CD14-positive monocyte (primary cell): Measurements from ENCODE around the gene TMEM42. TPM values are rescaled to one million over a fixed set of nuclear protein-coding genes. Genes with fewer than 3 reads are reported as not detected.

Experiments
- DNase-seq, 3 donors: peaks; one replicate each; pipeline ENCODE4 v3.0.0-alpha.2; 2011 to 2022
- H2AFZ ChIP-seq: 2 replicates; pipeline ENCODE4 v1.6.0; 2012; ENCODE audit warnings: mild to moderate bottlenecking, low read depth, low read length, inconsistent platforms; ENCODE audit not compliant: insufficient read depth, poor library complexity, severe bottlenecking
- H3K27ac ChIP-seq, 2 donors: 1 replicate in 1 of 2; 2 replicates in 1 of 2; pipeline ENCODE4 v1.5.1; 2012 to 2013; ENCODE audit warnings: low read length in 2 of 2, control low read depth in 1 of 2, inconsistent platforms in 1 of 2, low read depth in 1 of 2, mild to moderate bottlenecking in 1 of 2
- H3K27me3 ChIP-seq, 2 donors: one replicate each; pipeline versions ENCODE4 v1.6.0 to v1.6.1; 2011 to 2013; ENCODE audit warnings: low read length in 2 of 2; ENCODE audit not compliant: control insufficient read depth in 2 of 2, insufficient read depth in 2 of 2
- H3K36me3 ChIP-seq, 2 donors: replicated peaks in 1 of 2; 1 replicate in 1 of 2; 2 replicates in 1 of 2; pipeline versions ENCODE4 v1.5.1 to v1.6.1; 2012 to 2013; ENCODE audit warnings: low read length in 2 of 2, control low read depth in 1 of 2, inconsistent platforms in 1 of 2, mild to moderate bottlenecking in 1 of 2; ENCODE audit not compliant: insufficient read depth in 2 of 2, control insufficient read depth in 1 of 2
- H3K4me1 ChIP-seq, 2 donors: 1 replicate in 1 of 2; 2 replicates in 1 of 2; pipeline versions ENCODE4 v1.5.1 to v1.6.1; 2012 to 2013; ENCODE audit warnings: low read length in 2 of 2, control low read depth in 1 of 2, inconsistent platforms in 1 of 2, mild to moderate bottlenecking in 1 of 2, moderate library complexity in 1 of 2; ENCODE audit not compliant: insufficient read depth in 2 of 2, control insufficient read depth in 1 of 2
- H3K4me2 ChIP-seq: replicated peaks from 2 replicates; pipeline ENCODE3; 2012; ENCODE audit warnings: low read length, moderate library complexity, mild to moderate bottlenecking; ENCODE audit not compliant: poor library complexity, severe bottlenecking; ENCODE audit errors: extremely low read depth
- H3K4me3 ChIP-seq, 3 experiments: fragments of 200-600 bp in 1 of 3; sonication (generic) in 1 of 3; replicated peaks in 1 of 3; 1 replicate in 2 of 3; 2 replicates in 1 of 3; pipeline ENCODE4 v1.5.1; 2011 to 2013; ENCODE audit warnings: low read length in 3 of 3, mild to moderate bottlenecking in 3 of 3, control low read depth in 2 of 3, low read depth in 2 of 3, inconsistent platforms in 1 of 3, moderate library complexity in 1 of 3
- H3K79me2 ChIP-seq: 2 replicates; pipeline ENCODE4 v1.6.0; 2012; ENCODE audit warnings: mild to moderate bottlenecking, control low read depth, inconsistent platforms, low read length, moderate library complexity; ENCODE audit not compliant: insufficient read depth
- H3K9ac ChIP-seq: 2 replicates; pipeline ENCODE4 v1.6.0; 2017; ENCODE audit warnings: low read length, mild to moderate bottlenecking; ENCODE audit not compliant: insufficient read depth, poor library complexity, severe bottlenecking
- H3K9me3 ChIP-seq, 2 donors: replicated peaks in 1 of 2; 1 replicate in 1 of 2; 2 replicates in 1 of 2; pipeline versions ENCODE4 v1.5.1 to v1.6.1; 2012 to 2013; ENCODE audit warnings: low read length in 2 of 2, control low read depth in 1 of 2; ENCODE audit not compliant: control insufficient read depth in 1 of 2, insufficient read depth in 1 of 2
- H4K20me1 ChIP-seq: 2 replicates; pipeline ENCODE4 v1.6.0; 2012; ENCODE audit warnings: mild to moderate bottlenecking, low read length, control low read depth, moderate library complexity; ENCODE audit not compliant: insufficient read depth
- H3K27ac Mint-ChIP-seq, 7 donors: one replicate each; pipeline ENCODE4 v1.8.0; 2020; ENCODE audit warnings: mild to moderate bottlenecking in 7 of 7, mixed read lengths in 7 of 7, moderate library complexity in 6 of 7, inconsistent platforms in 2 of 7
- H3K27me3 Mint-ChIP-seq, 3 donors: one replicate each; pipeline ENCODE4 v1.8.0; 2021 to 2022; ENCODE audit warnings: low read depth in 3 of 3, mild to moderate bottlenecking in 3 of 3, mixed read lengths in 3 of 3, moderate library complexity in 3 of 3, inconsistent platforms in 1 of 3
- H3K36me3 Mint-ChIP-seq, 2 donors: one replicate each; pipeline ENCODE4 v1.8.0; 2020; ENCODE audit warnings: mixed read lengths in 2 of 2, inconsistent platforms in 1 of 2, mild to moderate bottlenecking in 1 of 2
- H3K4me1 Mint-ChIP-seq: one replicate; pipeline ENCODE4 v1.8.0; 2020; ENCODE audit warnings: mild to moderate bottlenecking, mixed read lengths
- H3K4me3 Mint-ChIP-seq, 2 donors: one replicate each; pipeline ENCODE4 v1.8.0; 2020; ENCODE audit warnings: mild to moderate bottlenecking in 2 of 2, mixed read lengths in 2 of 2, moderate library complexity in 1 of 2
- H3K9me3 Mint-ChIP-seq, 7 donors: one replicate each; pipeline ENCODE4 v1.8.0; 2020 to 2022; ENCODE audit warnings: mixed read lengths in 7 of 7, mild to moderate bottlenecking in 6 of 7, moderate library complexity in 6 of 7, inconsistent platforms in 2 of 7
- WGBS: methylation state at CpG from one replicate; pipeline ENCODE4 v1.1.5; 2013; ENCODE audit warnings: missing lambda C conversion rate; ENCODE audit not compliant: insufficient coverage; 5-methylcytosine and 5-hydroxymethylcytosine counted together
- intact Hi-C, 2 donors: fragments of 100-400 bp; cut with micrococcal nuclease; formaldehyde crosslinking; loops; one replicate each; pipeline versions ENCODE4 v1.15.0 to v1.15.1; 2023
- polyA plus RNA-seq, 3 donors: library from polyadenylated mRNA; depleted of rRNA in 1 of 3; unstranded in 2 of 3; stranded (reverse) in 1 of 3; fragments of 300-500 nt in 2 of 3; fragments of >200 nt in 1 of 3; fragmentation: Illumina TruSeq in 2 of 3; gene quantifications; 1 replicate in 2 of 3; 2 replicates in 1 of 3; pipeline ENCODE4 v1.2.3, GENCODE V29; 2012 to 2021
- TF ChIP-seq, protein P1 (sequence below): fragments of 200-600 bp; IDR thresholded peaks from one replicate; pipeline ENCODE4 v1.8.0; 2022; ENCODE audit warnings: antibody characterized with exemption, mild to moderate bottlenecking

The TMEM42 gene
- polyA plus RNA-seq, 3 donors: 16.2 to 31.2 (median 27.5) TPM

DNA sequence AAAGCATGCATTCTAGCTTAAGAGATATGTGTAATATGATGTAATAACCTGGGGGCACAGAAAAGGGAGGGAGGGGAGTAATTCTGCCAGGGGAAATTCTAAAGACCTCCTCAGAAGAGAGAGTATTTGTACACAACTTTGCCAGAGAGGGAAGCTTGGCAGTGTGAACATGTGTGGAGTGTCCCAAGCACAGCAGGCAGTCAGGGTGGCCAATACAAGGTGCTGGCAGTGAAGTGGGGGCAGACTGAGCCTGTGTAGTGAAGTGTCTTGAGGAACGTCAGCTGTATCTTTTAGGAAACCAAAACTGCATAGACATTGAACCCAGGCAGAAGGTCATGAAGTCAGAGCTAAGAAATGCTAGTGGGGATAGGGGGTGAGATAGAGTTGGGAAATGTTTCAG, 29.7 kb upstream of the TMEM42 start:
- peaks cover 11 to 21% (median 18%) of the 10 kb centered on the region in 7 donors for H3K9me3 Mint-ChIP-seq
- Histone ChIP-seq H3K9ac (no peak overlapping the region), H3K27ac (no peak overlapping the region), H3K27me3 (no peaks in the 10 kb centered on the region), H4K20me1 (no peaks in the 10 kb centered on the region), H3K9me3 (peaks cover 18 to 21% of the 10 kb centered on the region in 2 donors), H3K4me3 (no peak overlapping the region), H3K36me3 (peaks cover 55 to 84% of the 10 kb centered on the region in 2 donors), H2AFZ (no peak overlapping the region), H3K79me2 (no peaks in the 10 kb centered on the region), H3K4me2 (no peak overlapping the region), H3K4me1 (no peaks in the 10 kb centered on the region)
- WGBS: 100% methylated on average over 1 of the region's 1 CpG
- H3K4me1 Mint-ChIP-seq: no peaks in the 10 kb centered on the region
- TF ChIP-seq, protein P1, sequence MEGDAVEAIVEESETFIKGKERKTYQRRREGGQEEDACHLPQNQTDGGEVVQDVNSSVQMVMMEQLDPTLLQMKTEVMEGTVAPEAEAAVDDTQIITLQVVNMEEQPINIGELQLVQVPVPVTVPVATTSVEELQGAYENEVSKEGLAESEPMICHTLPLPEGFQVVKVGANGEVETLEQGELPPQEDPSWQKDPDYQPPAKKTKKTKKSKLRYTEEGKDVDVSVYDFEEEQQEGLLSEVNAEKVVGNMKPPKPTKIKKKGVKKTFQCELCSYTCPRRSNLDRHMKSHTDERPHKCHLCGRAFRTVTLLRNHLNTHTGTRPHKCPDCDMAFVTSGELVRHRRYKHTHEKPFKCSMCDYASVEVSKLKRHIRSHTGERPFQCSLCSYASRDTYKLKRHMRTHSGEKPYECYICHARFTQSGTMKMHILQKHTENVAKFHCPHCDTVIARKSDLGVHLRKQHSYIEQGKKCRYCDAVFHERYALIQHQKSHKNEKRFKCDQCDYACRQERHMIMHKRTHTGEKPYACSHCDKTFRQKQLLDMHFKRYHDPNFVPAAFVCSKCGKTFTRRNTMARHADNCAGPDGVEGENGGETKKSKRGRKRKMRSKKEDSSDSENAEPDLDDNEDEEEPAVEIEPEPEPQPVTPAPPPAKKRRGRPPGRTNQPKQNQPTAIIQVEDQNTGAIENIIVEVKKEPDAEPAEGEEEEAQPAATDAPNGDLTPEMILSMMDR: no peak
- intact Hi-C loops: no loop called here
- DNase-seq: no peak
- H3K4me3 Mint-ChIP-seq: no peak overlapping the region
- H3K27me3 Mint-ChIP-seq: peaks cover 0 to 2% (median 0%) of the 10 kb centered on the region in 3 donors
- H3K27ac Mint-ChIP-seq: peak overlapping the region in 1 of 7 donors; percentile 40
- H3K36me3 Mint-ChIP-seq: peaks cover 57 to 89% of the 10 kb centered on the region in 2 donors

DNA sequence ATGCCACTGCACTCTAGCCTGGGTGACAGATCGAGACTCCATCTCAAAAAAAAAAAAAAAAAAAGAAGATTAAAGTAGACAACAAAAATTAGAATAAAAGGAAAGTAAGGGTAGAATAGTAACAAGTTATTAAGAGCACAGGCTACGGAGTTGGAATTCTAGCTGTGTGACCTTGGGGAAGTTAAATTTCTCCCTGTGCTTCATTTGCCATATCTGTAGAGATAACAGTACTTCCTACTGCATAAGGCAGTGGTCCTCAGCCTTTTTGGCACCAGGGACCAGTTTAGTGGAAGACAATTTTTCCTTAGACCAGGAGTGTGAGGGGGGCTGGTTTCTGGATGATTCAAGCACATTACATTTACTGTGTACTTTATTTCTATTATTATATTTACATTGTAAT, 28.7 kb upstream of the TMEM42 start:
- Mint-ChIP-seq H3K4me3 (no peak overlapping the region), H3K27ac (no peak overlapping the region), H3K36me3 (peaks cover 63 to 86% of the 10 kb centered on the region in 2 donors), H3K9me3 (peaks cover 14 to 25% (median 21%) of the 10 kb centered on the region in 7 donors), H3K4me1 (no peaks in the 10 kb centered on the region), H3K27me3 (peaks cover 0 to 2% (median 0%) of the 10 kb centered on the region in 3 donors)
- Histone ChIP-seq H3K79me2 (no peaks in the 10 kb centered on the region), H3K36me3 (peaks cover 59 to 85% of the 10 kb centered on the region in 2 donors), H3K4me3 (no peak overlapping the region), H3K9ac (no peak overlapping the region), H3K4me2 (no peak overlapping the region), H4K20me1 (no peaks in the 10 kb centered on the region), H3K4me1 (no peaks in the 10 kb centered on the region), H3K27me3 (no peaks in the 10 kb centered on the region), H2AFZ (no peak overlapping the region), H3K9me3 (peaks cover 24 to 27% of the 10 kb centered on the region in 2 donors), H3K27ac (no peak overlapping the region)
- intact Hi-C loops: no loop called here
- no peak for DNase-seq
- TF ChIP-seq, protein P1: no peak
- no CpG with 5 or more reads among the region's 2 CpGs for WGBS
